Epithelial cell of esophagus (primary cell): ENCODE results near the gene SP1.
"Not testable (repeated sequence)": the region's sequence is repeated elsewhere in the genome, so short reads cannot be mapped to it uniquely, and the experiment has no call there.

Experiments used
- DNase-seq: peaks from one replicate; pipeline ENCODE4 v3.0.0; 2010; ENCODE audit warnings: low read depth
- H3K4me3 ChIP-seq: 2 replicates; pipeline ENCODE4 v1.5.1; 2011; ENCODE audit warnings: mild to moderate bottlenecking, low read length, control low read depth
- CTCF ChIP-seq: IDR thresholded peaks from 2 replicates; pipeline ENCODE4 v1.5.1; 2011; ENCODE audit warnings: low read depth, mild to moderate bottlenecking, low read length, control low read depth, inconsistent platforms; ENCODE audit not compliant: insufficient read depth; ENCODE audit errors: missing control alignments

SP1 gene

GRCh38 chr12:53380104-53380793 is at the start of gene SP1:
Gene SP1, plus strand, starts transcription at chr12:53380176. Its CDS starts 116 bp downstream, at chr12:53380292.
- no peak for TF ChIP-seq CTCF
- peak; percentile 95 for DNase-seq
- H3K4me3 ChIP-seq, result peak within 1 kb of the TSS; percentile 50

- TF ChIP-seq CTCF, result no peak
- no peak for DNase-seq
- H3K4me3 ChIP-seq, result no peak overlapping the region
Measured at GRCh38 chr12:53330671-53331070, 49.3 kb upstream of the SP1 start.

GRCh38 chr12:53332339-53332738 is 47.6 kb upstream of the SP1 start:
- DNase-seq, H3K4me3 ChIP-seq: not testable (repeated sequence)

GRCh38 chr12:53332744-53333143 is 47.2 kb upstream of the SP1 start:
- no peak for DNase-seq
- TF ChIP-seq CTCF, result no peak
- H3K4me3 ChIP-seq, result no peak overlapping the region

GRCh38 chr12:53333289-53333688 is 46.7 kb upstream of the SP1 start:
- no peak for DNase-seq
- TF ChIP-seq CTCF, result no peak
- no peak overlapping the region for H3K4me3 ChIP-seq

GRCh38 chr12:53333845-53334244 is 46.1 kb upstream of the SP1 start:
- DNase-seq, result no peak
- TF ChIP-seq CTCF, result no peak
- H3K4me3 ChIP-seq, result no peak overlapping the region

- DNase-seq, result no peak
- no peak for TF ChIP-seq CTCF
- H3K4me3 ChIP-seq, result no peak overlapping the region
Measured at GRCh38 chr12:53334822-53335221, 45.2 kb upstream of the SP1 start.
